ENCODE results near the gene CYP27B1. TPM values are rescaled to one million over a fixed set of nuclear protein-coding genes. Genes with fewer than 3 reads are reported as not detected.

Gene CYP27B1
- total and polyA plus RNA-seq, 4 donors, result 0.05 to 1.6 (median 0.17) TPM

- peak; percentile 70 for TF ChIP-seq REST (IDR thresholded peaks at IDR 0.05)
- peak; percentile 50 for TF ChIP-seq NR2F2 (IDR thresholded peaks at IDR 0.05)
Observed at GRCh38 chr12:57771873-57772428, 5.1 kb upstream of the CYP27B1 start, which contains the start of gene METTL1 (continued).

GRCh38 chr12:57771236-57771872 is 4.5 kb upstream of the CYP27B1 start:
- H3K27me3 ChIP-seq (ENCODE audit: control insufficient read depth in 4 of 4, insufficient read depth in 4 of 4, low read length in 3 of 4), result peaks cover 0 to 3% (median 0%) of the 10 kb centered on the region in 4 donors
- H3K4me1 ChIP-seq (ENCODE audit: control insufficient read depth in 4 of 4, insufficient read depth in 4 of 4, low read length in 3 of 4), result peaks cover 9 to 20% (median 15%) of the 10 kb centered on the region in 4 donors
- H3K27ac ChIP-seq (ENCODE audit: low read depth in 1 of 2, low read length in 2 of 2), result peak overlapping the region; percentile 77 to 99
- H3K9me3 ChIP-seq (ENCODE audit: control insufficient read depth in 4 of 4, low read length in 3 of 4), result no peaks in the 10 kb centered on the region
- H3K9ac ChIP-seq (ENCODE audit: low read depth in 1 of 2, low read length in 2 of 2), result peak overlapping the region; percentile 30 to 85
- peaks cover 10 to 19% (median 14%) of the 10 kb centered on the region in 4 donors for H3K36me3 ChIP-seq (ENCODE audit: control insufficient read depth in 4 of 4, insufficient read depth in 3 of 4, low read depth in 1 of 4, low read length in 3 of 4)
- TF ChIP-seq GABPA (IDR thresholded peaks at IDR 0.05 in 1 of 2, conservative IDR thresholded peaks at IDR 0.05 in 1 of 2) (no peak), HNF4A (conservative IDR thresholded peaks at IDR 0.05) (no peak), YY1 (IDR thresholded peaks at IDR 0.05) (no peak), SP1 (IDR thresholded peaks at IDR 0.05) (no peak), RAD21 (IDR thresholded peaks at IDR 0.05) (no peak), RXRA (IDR thresholded peaks at IDR 0.05) (no peak), JUND (IDR thresholded peaks at IDR 0.05) (no peak), HNF4G (IDR thresholded peaks at IDR 0.05) (no peak), TAF1 (conservative IDR thresholded peaks at IDR 0.05) (no peak), FOXA1 (IDR thresholded peaks at IDR 0.05) (no peak), MAX (IDR thresholded peaks at IDR 0.05) (no peak), ATF3 (IDR thresholded peaks at IDR 0.05) (no peak), CTCF (IDR thresholded peaks at IDR 0.05; ENCODE audit: low read depth, low read length, missing input control) (no peak), EGR1 (IDR thresholded peaks at IDR 0.05; ENCODE audit: low read depth in 2 of 2) (no peak), FOXA2 (IDR thresholded peaks at IDR 0.05) (no peak), ZBTB33 (IDR thresholded peaks at IDR 0.05) (no peak)
- peak; percentile 86 for DNase-seq (ENCODE audit: low spot score)
- H3K4me3 ChIP-seq (ENCODE audit: low read depth in 1 of 3, low read length in 3 of 3), result peak overlapping the region; percentile 58 to 99 (median 63)
- 5% methylated on average over 16 of the region's 16 CpGs for WGBS

All from liver (tissue), 9 donors.